GM21390 (cell line): Measurements from ENCODE around the gene CFAP119.

Experiments
- ATAC-seq: cut with Tn5 transposase; IDR thresholded peaks from one replicate; pipeline ENCODE4 v1.9.1; 2021; ENCODE audit not compliant: unreplicated experiment

CFAP119 gene

DNA sequence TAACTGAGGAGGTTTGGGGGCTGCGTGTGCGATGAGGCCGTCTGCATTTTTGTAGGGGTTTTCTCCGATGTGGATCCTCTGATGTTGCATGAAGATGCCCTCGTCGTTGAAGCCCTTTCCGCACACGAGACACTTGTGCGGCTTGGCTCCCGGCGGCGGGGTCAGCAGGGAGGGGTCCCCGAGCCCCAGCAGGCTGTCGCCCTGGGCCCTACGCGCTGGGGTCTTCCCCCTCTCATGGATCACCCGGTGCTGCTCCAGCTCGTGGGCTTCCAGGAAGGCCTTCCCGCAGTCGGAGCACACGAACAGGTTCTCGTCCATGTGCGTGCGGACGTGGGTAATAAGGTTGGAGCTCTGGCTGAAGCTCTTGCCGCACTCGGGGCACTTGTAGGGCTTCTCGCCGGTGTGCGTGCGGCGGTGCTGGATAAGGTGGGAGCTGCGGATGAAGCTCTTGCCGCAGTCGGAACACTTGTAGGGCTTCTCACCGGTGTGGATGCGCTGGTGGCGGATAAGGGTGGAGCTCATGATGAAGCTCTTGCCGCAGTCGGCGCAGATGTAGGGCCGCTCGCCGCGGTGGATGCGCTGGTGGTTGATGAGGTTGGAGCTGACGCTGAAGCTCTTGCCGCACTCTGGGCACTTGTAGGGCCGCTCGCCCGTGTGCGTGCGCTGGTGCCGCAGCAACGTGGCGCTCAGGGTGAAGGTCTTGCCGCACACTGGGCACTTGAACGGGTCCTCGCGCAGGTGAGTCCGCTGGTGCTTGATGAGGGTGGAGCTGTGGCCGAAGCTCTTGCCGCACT is 20.8 kb upstream of the CFAP119 start:
- no peak for ATAC-seq

DNA sequence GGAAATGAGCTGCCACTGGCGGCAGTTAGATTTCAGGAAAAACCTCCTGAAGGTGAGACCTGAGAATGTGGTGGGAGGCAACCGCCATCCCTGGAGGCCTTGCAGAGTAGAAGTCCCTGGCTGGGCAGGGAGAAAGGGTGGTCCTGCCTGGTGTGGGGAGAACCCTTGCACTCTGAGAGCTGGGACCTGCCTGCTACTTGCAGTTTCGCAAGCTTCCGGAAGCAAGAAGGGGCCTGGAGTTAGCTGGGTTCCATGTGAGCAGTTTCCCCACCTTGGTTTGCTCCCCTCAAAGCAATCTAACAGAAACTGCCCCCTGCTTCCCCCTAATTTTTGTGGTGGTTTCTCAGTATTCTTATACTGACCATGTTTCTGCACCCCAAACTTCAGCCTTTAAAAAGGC is 18.7 kb upstream of the CFAP119 start:
- no peak for ATAC-seq

DNA sequence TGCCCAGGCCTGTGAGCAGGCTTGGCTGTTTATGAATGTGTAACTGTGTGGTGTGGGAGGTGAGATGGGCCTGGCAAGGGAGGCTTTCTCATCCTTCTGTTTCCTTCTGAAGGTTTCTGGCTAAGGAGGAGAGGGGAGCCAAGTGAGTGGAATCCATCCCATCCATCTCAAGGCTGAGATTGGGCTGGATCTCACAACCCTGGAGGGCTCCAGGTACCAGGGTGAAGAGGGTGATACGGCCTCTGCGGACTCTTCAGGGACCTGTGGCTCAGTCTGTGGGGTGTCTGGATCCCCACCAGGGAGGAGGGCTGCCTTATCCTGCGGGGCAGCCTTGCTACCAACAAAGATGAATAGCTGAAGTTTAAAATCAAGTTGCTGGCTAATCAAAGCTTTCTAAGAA is 18.2 kb upstream of the CFAP119 start:
- ATAC-seq: no peak

DNA sequence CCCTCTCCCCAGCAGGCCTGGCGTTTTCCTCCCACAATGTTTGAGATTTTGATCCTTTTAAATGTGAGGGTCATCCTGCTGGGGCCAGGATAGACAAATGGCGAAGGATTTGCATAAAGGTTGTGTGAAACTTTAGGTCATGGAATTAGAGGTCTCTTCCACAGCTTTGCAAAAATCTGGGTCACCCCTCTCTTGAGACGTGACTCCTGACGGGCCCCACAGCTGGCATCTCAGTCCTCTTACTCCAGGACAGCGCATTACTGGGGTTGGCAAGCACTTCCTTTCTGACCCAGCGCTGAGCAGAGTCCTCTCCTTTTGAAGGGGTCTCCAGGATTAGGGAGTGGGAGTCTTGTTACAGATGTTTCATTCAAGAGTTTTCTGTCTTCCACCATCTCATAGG is 17.7 kb upstream of the CFAP119 start:
- ATAC-seq: no peak

DNA sequence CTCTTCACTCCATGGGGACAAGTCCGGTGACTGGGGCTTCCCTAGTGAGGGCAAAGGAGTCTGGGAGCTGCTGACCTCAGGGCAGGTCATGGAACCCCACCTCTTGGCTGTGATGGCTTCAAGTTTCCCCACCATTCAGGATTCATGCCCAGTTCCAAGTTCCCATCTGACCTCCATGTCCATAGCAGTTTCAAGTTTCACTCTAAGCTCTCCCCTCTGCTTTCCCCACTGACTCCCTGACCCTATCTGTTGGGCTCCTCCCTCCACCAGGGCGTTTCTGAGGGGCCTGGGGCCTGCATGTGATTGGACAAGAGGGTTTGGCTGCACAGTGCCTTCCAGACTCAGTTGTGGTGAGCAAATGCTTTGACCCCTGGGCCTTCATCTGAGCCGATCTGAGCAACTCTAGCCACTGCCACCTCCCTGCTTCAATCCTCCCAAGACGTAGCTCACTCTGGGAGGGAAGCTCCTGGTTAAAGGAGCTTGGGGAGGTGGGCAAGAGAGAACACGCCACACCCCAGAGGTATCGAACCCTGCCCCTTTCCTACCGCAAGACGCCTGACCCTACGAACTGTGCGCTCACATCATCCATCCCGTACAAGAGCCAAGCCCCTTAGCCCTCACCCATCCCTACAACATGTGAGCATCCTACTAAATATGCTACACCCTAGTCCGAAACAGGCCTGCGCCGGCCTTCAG is 16.8 kb upstream of the CFAP119 start:
- no peak for ATAC-seq

DNA sequence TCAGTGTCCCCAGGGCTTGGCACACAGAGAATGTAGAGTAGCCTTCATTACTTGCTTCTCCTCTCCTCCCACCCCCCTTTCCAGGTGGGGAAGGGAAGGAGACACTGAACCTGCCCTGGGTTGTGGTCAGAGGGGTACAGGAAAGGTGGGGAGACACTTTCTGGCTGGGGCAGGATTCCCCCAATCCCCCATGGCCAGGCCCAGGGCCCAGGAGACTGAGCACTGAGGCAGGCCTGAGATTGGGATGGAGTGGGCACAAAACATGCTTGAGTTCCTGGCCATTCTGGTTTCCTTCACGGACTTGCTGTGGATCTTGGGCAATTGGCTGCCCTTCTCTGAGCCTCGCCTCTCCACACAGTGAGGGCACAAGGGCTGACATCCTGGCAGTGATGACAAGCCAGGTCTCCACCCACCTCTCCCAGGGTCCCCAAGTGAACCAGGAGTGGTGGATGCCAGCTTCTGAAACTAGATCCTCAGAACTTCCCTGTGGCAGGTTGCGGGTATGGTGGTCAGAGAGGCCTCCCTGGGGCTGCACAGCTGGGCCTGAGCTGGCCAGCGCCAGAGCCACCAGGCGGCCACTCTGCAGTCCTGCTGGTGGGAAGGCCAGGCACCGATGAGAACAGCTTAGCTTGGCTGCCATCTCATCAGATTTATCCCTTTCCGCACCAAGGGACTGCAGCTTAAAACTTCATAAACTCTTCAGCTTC is 15.9 kb upstream of the CFAP119 start:
- no peak for ATAC-seq

DNA sequence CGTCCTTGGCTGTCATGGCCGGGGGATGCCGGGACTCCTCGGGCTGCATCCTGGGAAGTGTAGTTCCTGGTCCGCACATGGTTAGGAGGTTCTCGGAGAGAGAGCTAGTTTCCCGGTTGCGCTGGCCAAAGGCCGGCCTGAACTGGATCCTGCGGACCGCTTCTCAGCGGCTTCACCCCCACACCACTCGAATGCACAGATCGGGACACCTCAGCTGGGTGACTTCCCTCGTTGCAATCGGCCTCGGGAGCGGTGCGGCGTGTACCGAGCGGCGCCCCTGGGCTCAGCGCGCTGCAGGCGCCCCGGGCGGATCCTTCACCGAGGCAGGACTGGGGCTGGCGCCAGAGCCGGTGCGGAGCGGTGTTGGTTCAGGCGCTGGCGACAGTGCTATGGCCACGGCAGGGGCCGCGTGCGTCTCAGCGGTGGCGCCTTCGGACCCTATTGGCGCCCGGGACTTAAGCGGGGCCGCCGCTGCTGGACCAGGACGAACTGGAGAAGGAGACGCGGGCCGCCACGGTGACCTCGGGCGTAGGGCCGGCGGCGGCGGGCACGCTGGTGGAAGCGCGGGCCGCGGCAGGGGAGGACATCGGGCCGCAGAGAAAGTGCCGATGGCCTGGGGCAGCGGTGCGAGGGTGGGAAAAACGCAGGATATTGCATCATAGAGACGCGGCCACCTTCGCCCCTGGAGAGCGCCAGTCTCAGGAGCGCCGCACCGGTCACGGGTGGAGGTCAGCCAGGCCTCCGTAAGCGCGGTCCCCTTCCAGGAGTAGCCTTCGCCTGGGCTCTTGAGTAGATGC is 13.7 kb upstream of the CFAP119 start:
- ATAC-seq: peak; percentile 52

DNA sequence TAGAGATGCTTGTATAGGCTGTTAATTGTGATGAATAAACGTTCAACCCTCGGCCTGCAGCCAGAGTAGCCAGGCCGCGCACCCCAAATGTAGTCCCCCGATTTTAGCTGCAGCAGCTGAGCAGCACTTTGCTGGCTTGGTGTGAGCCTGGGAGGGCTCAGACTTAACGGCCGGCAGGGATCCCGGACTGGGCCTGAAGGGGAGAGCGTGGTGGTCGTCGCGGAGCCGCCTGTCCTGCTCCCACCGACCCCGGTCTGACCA is 13.2 kb upstream of the CFAP119 start:
- no peak for ATAC-seq

DNA sequence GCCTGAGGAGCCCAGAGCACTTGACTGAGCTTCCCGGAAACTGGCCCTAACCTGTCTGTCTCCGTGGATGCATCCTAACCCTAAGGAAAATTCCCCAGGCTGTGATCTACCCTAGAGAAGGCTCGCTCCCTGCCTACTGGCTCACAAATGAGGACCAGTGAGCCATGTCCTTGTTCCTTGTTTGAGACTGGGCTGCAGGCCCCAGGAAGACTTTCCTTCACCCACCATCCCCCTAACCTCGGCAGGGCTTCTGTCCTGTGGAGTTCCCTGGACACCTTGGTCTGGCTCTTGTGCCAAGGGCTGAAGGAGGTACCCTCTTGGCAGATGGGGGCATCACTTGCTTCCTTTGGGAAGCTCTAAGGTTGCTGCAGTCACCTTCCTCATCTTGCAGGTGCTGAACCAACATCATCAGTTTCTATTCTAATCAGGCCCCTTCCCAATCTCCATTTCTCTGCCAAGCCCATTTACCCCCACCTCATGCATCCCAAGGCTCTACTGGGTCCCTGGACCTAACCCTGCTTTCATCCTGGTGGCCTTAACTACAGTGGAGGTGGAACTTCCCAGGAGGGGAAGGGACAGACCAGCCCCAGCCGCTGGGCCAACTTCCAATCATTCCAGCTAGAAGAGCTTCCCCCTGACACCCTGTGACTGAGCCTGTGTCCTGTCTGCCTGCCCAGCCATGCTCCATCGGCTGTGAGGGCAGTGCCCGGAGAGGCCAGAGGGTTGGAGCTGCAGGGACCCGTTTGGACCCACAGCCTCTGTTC is 12.7 kb upstream of the CFAP119 start:
- ATAC-seq: no peak

DNA sequence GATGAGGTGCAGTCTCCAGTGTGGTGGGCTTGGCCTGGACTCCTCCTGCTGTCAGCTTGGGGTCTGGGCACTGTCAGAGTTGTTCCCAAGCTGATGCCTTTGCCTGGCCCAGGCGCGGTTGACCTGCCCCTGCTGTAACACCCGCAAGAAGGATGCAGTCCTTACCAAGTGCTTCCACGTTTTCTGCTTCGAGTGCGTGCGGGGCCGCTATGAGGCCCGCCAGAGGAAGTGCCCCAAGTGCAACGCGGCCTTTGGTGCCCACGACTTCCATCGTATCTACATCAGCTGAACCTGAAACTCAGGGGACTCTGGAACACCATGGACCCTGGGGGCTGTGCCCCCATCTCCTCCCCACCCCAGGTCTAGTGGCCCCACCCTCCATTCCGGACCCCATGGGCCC is 12.0 kb upstream of the CFAP119 start:
- ATAC-seq: no peak

DNA sequence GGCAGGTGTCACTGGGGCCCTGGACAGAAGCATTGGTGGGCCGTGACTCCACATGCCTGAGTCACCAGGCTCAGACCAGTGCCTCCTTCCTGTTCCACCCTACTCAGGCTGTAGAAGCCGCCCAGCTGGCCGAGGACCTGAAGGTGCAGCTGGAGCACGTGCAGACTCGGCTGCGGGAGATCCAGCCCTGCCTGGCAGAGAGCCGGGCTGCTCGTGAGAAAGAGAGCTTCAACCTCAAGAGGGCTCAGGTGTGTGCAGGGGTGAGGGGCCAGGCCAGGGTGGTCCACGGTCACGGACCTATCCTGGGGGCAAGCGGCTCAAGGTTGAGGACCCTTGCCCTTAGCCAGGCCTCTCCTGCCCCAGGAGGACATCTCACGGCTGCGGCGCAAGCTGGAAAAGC is 9.9 kb upstream of the CFAP119 start:
- ATAC-seq: no peak

DNA sequence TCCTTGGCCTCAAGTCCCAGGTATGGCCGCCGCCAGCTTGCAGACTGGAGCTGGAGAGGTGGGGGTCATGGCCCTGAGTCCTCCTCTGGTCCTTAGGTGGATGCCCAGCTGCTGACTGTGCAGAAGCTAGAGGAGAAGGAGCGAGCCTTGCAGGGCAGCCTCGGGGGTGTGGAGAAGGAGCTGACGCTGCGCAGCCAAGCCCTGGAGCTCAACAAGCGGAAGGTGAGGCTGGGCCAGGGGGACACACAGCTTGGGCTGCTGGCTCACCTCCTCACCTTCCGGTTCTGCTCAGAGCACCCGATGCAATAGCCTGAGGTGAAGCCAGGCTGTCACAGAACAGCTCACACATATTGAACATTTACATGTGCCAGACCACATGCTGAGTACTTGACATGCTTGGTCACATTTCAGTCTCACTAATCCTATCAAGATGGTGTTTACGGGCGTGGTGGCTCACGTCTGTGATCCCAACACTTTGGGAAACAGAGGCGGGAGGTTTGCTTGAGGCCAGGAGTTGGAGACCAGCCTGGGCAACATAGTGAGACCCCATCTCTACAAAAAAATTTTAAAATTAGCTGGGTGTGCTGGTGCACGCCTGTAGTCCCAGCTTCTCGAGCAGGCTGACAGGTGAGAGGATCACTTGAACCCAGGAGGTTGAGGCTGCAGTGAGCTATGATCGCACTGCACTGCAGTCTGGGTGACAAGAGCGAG is 7.7 kb upstream of the CFAP119 start:
- ATAC-seq: no peak

DNA sequence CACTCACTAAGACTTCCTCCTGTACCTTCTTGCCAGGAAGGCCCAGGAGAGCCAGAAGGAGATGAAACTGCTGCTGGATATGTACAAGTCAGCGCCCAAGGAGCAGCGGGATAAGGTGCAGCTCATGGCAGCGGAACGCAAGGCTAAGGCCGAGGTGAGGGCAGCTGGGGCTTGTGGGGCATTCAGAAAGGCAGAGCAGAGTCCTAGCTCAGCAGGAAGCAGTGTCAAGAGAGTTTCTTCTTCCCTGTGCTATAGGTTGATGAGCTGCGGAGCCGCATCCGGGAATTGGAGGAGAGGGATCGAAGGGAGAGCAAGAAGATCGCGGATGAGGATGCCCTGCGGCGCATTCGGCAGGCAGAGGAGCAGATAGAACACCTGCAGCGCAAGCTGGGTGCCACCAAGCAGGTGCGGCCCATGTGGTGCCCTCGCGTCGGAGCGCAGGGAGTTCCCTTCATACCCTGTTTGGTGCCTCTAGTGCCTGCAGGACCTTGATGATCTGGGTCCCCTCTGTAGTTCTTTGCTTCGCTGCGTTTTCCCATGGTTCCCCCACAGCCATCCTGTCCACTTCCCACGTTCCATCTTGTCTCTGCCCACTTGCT is 6.8 kb upstream of the CFAP119 start:
- ATAC-seq: no peak

DNA sequence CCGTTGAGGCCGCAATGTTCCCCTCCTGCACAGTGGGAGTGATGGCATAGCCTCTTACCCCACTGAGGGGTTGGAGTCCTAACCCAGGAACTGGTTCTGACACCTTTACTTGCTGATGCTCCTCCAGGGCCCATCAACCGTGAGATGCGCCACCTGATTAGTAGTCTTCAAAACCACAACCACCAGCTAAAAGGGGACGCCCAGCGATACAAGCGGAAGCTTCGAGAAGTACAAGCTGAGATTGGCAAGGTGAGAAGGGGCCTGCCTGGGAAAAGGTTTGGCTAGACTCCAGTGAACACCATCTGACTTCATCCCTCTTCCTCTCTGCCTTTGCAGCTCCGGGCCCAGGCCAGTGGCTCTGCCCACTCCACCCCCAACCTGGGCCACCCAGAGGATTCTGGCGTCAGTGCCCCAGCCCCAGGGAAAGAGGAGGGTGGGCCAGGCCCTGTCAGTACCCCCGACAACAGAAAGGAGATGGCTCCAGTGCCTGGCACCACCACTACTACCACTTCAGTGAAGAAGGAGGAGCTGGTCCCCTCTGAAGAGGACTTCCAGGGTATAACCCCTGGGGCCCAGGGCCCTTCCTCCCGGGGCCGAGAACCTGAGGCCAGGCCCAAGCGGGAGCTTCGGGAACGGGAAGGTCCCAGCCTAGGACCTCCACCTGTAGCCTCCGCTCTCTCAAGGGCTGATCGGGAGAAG is 6.1 kb upstream of the CFAP119 start:
- no peak for ATAC-seq

DNA sequence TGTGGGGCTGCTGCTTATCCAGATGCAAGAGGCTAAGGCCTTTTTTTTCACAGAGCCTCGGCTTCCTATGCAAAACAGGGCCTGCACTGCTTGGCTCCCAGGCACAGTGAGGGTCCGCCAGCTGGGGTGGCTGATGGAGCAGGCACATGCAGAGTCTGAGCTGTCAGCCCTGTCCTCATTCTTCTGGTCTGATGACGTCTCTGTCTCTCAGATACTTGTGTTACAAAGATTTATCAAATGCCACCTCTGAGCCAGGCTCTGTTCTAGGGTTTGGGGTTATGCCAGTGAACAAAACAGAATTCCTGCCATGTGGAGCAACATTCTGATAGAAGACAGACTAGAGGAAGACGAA is 5.0 kb upstream of the CFAP119 start:
- ATAC-seq: no peak

DNA sequence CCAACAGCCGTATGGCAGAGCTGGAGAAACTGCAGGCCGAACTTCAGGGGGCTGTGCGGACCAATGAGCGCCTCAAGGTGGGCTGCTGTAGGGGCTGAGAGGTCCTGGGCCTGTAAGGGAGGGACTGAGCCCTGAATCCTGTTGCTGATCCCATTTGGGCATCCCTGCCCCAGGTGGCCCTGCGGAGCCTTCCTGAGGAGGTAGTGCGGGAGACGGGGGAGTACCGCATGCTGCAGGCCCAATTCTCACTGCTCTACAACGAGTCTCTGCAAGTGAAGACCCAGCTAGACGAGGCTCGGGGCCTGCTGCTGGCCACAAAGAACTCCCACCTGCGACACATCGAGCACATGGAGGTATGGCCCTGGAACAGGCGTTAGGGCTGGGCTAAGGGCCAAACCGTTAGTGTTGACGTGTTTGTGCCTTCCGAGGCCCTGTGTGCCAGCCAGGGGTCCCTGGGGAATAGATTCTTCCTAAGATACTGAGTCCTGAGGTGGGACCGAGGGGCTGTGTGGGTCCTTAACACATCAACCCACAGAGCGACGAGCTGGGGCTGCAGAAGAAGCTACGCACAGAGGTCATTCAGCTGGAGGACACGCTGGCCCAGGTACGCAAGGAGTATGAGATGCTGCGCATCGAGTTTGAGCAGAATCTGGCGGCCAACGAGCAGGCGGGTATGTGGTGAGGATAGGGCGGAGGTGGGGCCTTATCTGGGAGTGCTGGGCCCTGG is 4.5 kb upstream of the CFAP119 start:
- no peak for ATAC-seq

DNA sequence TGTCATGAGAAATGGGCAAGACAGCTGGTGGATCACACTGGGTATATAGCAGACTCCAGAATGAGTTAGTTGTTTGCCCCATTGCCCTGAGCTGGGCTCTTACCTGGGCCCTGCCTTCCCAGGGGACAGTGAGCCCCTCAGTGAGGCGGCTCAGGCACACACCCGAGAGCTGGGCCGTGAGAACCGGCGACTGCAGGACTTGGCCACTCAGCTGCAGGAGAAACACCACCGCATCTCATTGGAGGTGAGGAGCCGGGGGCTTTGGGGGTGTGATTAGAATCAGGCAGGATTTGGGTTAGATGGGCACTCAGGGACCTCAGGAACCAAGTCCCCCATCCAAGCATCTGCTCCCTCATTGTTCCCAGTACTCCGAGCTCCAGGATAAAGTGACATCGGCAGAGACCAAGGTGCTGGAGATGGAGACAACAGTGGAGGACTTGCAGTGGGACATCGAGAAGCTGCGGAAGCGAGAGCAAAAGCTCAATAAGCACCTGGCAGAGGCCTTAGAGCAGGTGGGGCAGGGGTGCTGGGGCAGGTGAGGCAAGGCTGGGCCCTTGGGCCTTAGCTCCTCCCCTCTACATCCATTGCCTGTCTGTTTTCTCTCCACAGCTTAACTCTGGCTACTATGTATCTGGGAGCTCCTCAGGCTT is 3.1 kb upstream of the CFAP119 start:
- ATAC-seq: no peak

DNA sequence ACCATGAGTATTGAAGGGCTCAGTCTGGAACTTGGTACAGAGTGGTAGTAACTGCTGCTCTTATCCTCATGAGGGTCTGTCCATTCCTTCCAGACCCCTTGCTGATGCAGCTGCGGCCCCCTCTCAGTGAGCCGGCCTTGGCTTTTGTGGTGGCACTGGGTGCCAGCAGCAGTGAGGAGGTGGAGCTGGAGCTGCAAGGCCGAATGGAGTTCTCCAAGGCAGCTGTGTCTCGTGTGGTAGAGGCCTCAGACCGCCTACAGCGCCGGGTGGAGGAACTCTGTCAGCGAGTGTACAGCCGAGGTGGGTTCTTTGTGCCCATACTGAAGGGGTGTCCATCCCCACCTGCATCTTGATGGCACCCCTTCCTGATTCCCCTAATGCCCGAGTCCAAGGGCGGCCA is 2.2 kb upstream of the CFAP119 start:
- no peak for ATAC-seq
